Prostate gland (tissue), 2 donors: ENCODE data around the gene LCN10.
"Not testable (repeated sequence)": the region's sequence is repeated elsewhere in the genome, so short reads cannot be mapped to it uniquely, and the experiment has no call there.

Experiments
- CTCF ChIP-seq, 4 experiments: fragments of 200-600 bp in 2 of 4; fragments of 450-650 bp in 2 of 4; sonication (generic) in 2 of 4; IDR thresholded peaks; 1 replicate in 3 of 4; 2 replicates in 1 of 4; pipeline ENCODE4 v1.5.1; 2016 to 2019; ENCODE audit warnings: antibody characterized with exemption in 4 of 4, mild to moderate bottlenecking in 2 of 4, moderate library complexity in 2 of 4
- POLR2A ChIP-seq: fragments of 450-650 bp; IDR thresholded peaks from one replicate; pipeline ENCODE4 v1.6.1; 2016; ENCODE audit warnings: antibody characterized with exemption, mild to moderate bottlenecking
- POLR2AphosphoS5 ChIP-seq: sonication (generic); formaldehyde crosslinking; IDR thresholded peaks from one replicate; pipeline ENCODE4 v1.6.1; 2017; ENCODE audit warnings: antibody characterized with exemption

- not testable (repeated sequence) for TF ChIP-seq CTCF (IDR thresholded peaks at IDR 0.05); POLR2A; POLR2AphosphoS5
Observed at GRCh38 chr9:136755302-136756133, 12.8 kb upstream of the LCN10 start.
